GM18951 (cell line): ENCODE results near the gene TOM1L2.
"Not testable (repeated sequence)": the region's sequence is repeated elsewhere in the genome, so short reads cannot be mapped to it uniquely, and the experiment has no call there.

ENCODE experiments used
- POLR2A ChIP-seq: IDR thresholded peaks from 4 replicates; pipeline ENCODE4 v1.6.1; 2011; ENCODE audit warnings: mild to moderate bottlenecking; ENCODE audit not compliant: insufficient read length, insufficient read depth; ENCODE audit errors: extremely low read depth
- in situ Hi-C: fragments of 300-500 bp; cut with MboI; formaldehyde crosslinking; loops from one replicate; pipeline ENCODE4 v1.12.0; 2022; ENCODE audit warnings: low sequenced_read_pairs, mixed read lengths, inconsistent platforms; ENCODE audit not compliant: unreplicated experiment

Gene TOM1L2

DNA sequence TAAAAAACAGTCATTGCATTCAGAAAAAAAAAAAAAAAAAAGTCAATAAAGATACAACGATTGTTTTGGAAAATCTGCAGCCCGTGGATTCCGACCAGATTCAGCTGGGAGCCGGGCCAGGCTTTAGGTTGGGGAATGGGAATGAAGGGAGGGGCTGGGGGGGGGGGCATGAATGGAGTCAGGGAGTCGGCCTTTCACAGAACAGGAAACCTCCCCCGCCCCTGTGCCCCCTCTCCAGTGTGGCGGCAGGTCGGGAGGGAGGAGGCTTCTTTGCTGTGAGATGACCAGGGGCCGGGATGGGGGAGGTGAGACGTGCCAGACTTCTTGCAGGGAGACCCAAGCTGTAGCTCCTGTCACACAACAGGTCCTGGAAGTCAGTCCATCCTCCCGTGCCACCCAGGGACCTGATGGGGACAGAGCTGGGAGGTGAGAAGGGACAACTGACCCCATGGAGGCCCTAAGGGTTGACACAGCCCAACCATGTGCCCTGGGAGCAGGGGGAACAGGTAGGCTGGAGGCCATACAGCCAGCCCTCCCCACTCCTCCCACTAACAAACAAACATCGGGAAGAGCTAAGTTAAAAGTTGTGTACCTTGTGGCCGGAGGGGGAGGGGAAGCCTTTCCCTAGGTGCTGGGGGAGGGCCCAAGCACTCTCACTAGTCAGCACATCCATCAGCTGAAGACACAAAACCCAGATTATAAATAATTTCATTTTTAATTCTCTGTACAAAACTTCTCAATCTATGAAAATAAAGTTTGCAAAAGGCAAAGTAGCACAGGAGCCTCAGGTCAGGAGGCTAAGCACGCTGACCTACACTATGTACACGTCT is 160.6 kb downstream of the TOM1L2 start:
- in situ Hi-C loops = no loop called here
- no peak for TF ChIP-seq POLR2A

DNA sequence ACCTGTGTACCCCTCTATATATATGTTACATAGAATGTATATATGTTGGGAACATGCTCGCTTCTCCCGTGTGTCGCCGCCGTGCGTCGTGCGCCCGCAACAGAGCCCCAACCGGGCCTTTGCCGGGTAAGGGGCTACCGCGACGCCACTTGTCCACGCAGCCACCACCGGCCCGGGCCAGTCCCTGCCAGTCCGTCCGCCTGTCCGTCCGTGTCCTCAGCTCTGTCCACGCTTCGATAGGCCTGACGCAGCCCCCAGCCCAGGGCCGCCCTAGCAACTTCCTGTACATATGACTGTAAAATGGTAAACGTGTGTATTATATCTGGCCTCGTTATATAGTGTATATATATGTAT is 161.3 kb downstream of the TOM1L2 start:
- in situ Hi-C loops = no loop called here

DNA sequence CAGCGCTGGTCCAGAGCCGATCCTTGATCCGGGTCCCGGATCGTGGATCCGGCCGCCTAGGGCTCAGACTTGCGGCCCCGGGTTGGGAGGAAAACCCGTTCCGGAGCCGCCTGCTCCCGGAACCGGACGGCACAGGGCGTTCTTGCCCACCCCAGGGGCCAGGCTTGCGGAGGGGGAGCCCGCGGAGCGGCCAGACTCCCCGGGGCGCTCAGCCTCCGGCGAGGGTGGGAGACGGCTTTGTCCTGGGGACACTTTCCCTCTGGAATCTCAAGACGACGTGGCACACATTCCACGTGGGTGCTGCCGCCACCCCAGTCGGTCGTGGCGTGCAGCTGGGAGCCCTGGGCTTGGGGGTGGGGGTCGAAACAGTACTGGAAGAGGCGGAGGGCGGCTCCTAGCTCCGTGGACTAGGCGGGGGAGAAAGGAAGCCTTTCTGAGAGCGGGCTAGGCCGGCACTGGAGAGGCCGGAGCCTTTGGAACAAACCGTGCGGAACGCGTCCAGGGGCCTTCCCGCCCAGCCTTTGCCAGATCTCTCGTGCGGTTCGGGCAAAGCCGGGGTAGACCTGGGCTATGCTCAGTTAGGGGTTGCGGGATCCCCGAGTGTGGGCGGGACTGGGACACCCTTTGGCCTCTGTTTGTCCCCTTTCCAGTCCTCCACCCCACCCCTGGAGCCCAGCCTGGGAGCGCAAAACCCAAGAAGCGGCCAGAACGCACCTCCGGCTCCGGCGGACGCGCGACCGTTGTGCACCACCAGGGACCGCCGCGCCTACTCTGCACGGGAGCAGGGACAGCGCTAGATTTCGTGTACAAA is 161.9 kb downstream of the TOM1L2 start:
- in situ Hi-C loops = no loop called here
- TF ChIP-seq POLR2A = no peak

More for the DNA sequence above, 161.3 kb downstream of the TOM1L2 start:
- peak; percentile 4 for TF ChIP-seq POLR2A

DNA sequence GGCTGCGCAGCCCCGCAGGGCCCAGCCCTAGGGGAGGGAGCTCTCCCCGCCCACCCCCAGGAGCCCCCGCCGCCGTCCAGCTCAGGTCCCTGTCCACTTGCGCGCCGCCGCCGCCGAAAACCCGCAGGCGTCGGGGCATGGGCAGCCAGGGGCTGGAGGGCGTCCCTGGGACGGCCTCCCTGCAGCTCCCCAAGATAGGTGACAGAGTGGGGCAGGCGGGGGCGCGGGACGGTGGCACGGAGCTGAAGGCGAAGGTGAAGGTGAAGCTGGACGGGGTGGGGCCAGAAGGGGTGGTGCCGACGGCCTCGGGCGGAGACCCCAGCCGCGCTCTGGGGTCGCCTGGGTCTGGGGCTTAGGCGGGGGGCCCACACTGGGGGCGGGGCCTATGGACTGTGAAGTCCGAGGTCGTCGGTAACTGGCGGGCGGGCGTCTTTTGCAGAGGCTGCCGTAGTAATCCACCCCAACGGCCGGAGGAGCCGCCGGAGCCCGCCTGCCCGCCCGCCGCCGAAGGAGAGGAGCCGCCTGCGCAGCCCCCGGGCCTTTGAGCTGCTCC is 162.6 kb downstream of the TOM1L2 start:
- in situ Hi-C loops = no loop called here
- TF ChIP-seq POLR2A = no peak

DNA sequence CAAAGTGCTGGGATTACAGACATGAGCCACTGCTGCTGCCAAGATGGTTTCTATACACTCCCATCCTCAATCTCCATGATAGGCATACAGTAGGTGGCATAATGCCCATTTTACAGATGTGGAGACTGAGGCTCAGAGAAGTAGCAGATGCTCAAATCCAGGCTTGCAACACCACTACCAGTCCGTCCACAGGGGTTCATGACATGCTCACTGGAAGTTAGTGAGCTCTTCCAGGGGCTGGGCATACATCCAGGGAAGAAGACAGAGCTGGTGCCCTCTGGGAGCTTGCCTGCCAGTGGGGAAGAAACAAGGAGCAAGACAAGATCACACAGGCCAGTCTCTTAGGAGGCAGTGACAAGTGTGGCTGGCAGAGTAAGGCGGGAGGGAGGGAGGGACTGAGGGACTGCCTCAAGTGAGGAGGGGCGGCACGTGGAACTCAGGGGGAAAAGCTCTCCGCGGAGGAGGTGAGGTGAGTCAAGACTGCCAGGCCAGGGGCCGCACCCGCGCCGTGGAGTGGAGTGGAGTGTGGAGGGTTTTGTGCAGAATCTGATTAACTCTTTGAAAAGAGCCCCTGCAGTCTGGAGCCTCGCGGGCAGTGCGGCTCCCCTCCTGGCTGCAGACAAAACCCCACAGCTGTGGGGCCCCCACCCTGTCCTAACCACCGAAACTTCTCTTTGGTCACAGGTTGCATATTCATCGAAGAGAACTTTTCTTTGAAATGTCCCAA is 163.3 kb downstream of the TOM1L2 start:
- TF ChIP-seq POLR2A = no peak
- in situ Hi-C loops = no loop called here

DNA sequence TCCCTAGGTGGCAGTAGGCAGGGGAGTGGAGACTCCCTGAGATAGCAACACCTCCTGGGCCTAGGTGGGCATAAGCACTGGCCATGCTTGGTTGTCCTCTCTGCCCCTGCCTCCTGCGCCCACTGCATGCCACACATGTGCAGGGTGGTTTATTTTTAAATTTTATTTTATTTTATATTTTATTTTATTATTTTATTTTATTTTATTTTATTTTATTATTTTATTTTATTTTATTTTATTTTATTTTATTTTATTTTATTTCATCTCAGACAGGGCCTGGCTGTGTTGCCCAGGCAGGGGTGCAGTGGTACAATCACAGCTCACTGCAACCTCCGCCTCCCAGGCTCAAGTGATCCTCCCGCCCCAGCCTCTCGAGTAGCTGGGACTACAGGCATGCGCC is 164.0 kb downstream of the TOM1L2 start:
- in situ Hi-C loops = not testable (repeated sequence)

DNA sequence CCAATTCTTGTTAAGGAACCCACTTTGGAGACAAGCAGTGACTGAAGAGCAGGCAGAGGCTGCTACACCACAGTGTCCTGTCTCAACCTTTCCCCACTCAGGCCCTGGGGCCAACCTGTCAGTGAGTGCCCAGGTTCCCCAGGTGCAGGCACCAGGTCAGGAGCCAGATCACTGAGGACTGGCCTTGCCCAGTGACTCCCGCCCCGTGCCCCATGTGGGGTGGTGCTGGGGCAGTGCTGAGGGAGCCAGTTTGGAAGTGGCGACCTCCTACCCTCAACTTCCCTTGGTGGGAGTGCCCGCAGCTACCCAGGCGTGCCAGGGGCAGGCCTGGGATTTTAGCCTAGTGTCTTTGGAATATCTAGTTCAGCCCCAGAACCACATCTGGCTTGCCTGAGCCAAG is 164.8 kb downstream of the TOM1L2 start:
- in situ Hi-C loops = no loop called here
- TF ChIP-seq POLR2A = no peak

DNA sequence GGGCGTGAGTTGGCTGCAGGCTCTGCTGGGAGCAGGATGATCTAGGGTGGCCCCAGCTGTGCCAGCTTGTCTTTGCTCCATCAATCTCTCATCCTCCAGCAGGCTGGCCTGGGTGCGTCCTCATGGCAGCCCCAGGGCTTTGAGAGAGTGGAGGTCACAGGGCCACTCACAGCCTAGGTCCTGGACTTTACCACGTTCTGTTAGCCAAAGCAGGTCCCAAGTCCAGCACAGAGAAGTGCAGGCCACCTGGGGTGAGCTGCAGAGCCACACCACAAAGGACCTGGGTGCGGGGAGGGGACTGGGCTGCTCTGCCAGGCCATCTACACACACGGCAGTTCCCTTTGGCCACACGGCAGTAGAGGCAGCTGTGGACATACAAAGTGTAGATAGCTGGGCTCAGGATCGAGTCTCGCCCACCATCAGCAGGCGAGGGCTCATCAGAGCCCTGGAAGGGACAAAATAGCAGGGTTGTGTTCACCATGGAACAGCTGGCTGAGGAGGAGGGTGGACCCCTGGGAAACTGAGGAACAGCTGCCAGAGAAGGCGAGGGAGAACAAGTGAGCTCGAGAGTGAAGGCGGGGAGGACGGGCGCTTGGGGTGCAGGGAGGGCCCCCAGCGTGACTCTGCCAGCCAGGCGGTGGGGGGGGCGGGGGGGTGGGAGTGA is 165.5 kb downstream of the TOM1L2 start:
- no peak for TF ChIP-seq POLR2A
- in situ Hi-C loops = no loop called here

DNA sequence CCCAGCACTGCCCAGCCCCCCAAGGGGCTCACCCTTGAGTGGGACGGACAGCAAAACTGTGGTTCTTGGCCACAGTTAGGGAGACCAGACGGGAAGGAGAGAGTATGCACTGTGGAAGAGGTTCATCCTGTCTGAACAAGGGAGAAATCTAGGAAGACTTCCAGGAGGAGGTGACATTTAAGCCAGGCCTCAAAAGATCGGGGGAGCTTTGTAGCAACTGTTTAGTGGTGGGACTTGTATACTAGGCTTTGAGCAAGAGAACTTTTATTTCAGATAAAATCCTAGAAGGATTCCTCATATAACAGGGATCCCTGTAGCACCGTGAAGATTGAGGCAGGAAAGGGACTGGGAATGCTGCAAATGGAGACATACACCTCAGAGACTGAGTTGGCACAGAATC is 166.2 kb downstream of the TOM1L2 start:
- in situ Hi-C loops = no loop called here
- no peak for TF ChIP-seq POLR2A

DNA sequence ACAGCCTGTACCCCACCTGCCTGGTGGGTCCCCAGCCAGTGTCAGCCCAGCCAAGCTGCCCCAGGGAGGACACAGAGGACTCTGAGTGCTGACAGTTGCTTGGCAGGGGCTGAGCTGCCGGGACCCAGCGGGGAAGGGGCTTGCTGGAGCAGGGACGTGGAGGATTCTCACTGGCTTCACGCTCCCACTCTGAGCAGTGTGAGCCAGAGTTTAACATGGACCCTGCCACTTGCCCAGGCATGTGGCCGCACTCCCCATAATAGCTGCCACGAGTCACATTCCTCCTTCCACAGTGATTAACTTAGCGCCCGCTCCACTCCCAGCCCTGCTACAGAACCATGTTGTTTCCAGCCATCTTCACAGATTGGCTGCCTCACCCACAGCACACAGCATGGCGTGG is 166.6 kb downstream of the TOM1L2 start:
- in situ Hi-C loops = no loop called here
- TF ChIP-seq POLR2A = no peak

DNA sequence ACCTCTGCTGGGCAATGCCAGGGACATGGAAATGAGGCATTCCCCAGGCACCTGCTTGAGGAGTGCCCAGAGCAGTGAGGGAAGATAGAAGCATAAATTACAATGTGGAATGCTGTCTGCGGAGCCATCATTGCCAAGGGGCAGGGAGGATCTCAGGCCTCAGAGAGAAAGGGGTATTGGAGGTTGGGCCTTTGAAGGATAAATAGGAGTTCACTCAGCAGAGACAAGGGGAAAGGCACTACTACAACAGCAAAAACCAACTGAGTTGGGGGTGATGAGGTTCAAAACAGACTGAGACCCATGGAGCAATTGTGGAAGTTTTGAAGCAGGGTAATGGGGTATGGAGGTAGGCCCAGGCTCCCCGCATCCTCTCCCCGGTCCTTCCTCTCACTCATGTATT is 168.2 kb downstream of the TOM1L2 start:
- TF ChIP-seq POLR2A = no peak
- in situ Hi-C loops = no loop called here

DNA sequence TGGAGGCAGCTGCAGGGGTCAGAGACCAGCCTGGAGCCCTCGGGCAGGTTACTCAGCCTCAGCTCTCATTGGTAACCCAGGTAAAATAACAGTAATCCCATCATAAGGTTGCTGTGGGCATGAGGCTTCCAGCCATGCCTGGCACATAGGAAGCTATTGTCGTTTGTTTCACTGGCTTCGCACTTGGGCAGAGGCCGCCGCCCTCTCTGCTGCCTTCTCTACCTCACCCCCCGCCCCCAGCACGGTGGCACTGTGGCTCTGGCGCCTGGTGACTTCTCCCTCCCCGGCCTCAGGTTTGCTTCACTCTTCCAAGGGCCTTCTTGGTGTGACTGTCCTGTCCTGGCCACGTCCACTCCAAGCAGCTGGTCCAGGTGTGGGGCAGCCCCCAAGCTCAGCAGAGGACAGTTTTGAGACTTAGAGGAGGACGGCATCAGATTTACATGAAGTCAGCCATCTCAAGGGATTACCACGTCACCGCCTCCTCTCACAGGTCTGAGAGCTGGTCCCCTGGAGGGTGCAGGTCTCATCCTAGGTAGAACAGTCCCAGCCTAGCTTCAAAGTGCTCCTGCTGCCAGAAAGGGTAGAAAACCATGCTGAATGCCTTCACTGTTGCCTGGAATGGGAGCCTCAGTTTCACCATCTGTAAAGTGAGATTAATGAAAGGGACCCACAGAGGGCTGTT is 170.3 kb downstream of the TOM1L2 start:
- no peak for TF ChIP-seq POLR2A
- in situ Hi-C loops = no loop called here
